ENCODE data around the gene GINM1.
A peak's percentile ranks its signal among the peaks of the same experiment; 100 is the strongest.

The GINM1 gene

DNA sequence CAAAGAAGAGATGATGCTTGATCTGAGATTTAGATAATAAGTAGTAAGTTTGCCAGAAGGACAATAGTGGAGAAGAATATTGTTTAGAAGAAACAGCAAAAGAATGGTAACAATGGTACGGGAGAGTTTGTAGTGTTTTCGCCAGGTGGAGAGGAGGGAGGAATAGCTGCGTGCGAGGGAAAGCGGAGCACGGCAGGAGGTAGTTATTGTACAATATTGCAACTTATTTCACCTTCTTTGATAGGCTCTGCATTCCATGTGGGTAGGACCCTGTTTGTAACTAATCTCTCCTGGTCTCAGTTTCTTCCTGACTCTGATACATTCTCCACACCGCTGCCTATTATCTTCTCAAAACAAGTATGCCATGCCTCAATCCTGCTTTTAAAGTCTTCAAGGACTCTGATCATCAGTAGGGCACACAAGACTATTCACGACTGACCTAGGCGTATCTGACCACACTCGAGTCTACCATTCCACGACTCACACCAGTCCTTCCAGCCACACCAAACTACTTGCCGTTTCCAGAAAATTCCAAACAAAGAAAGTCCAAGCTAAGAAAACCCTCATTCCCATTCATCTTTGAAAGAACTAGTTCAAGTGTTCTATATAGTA lies 21.4 kb upstream of the GINM1 start (continued):
- TF ChIP-seq ZNF621 (tag by site-specific recombination; IDR thresholded peaks at IDR 0.05) (no peak), YY2 (tag by site-specific recombination; IDR thresholded peaks at IDR 0.05) (no peak), WT1 (tag by site-specific recombination; IDR thresholded peaks at IDR 0.05) (0 out of 2 replicates have a peak, but pooled peaks have one; percentile 9), ZNF473 (tag by site-specific recombination; IDR thresholded peaks at IDR 0.05) (no peak), ZNF768 (tag by site-specific recombination; IDR thresholded peaks at IDR 0.05) (no peak), ZNF133 (tag by site-specific recombination; IDR thresholded peaks at IDR 0.05) (peak; percentile 45), SALL2 (tag by site-specific recombination; IDR thresholded peaks at IDR 0.05; ENCODE audit: borderline replicate concordance) (no peak), GLI4 (tag by site-specific recombination; IDR thresholded peaks at IDR 0.05) (no peak), ZNF10 (tag by site-specific recombination; IDR thresholded peaks at IDR 0.05) (no peak), ZNF501 (tag by site-specific recombination; IDR thresholded peaks at IDR 0.05) (no peak), ZNF560 (tag by site-specific recombination; IDR thresholded peaks at IDR 0.05; ENCODE audit: borderline replicate concordance) (no peak), ZNF654 (tag by site-specific recombination; IDR thresholded peaks at IDR 0.05; ENCODE audit: low read depth) (no peak), ZNF274 (IDR thresholded peaks at IDR 0.05; ENCODE audit: low read length) (no peak), ZNF274 (tag by site-specific recombination; IDR thresholded peaks at IDR 0.05; ENCODE audit: borderline replicate concordance) (no peak), SP7 (tag by site-specific recombination; IDR thresholded peaks at IDR 0.05) (0 out of 2 replicates have a peak, but pooled peaks have one; percentile 9), ZNF747 (tag by site-specific recombination; IDR thresholded peaks at IDR 0.05) (no peak), ZNF138 (tag by site-specific recombination; IDR thresholded peaks at IDR 0.05; ENCODE audit: borderline replicate concordance) (no peak), ZNF335 (tag by site-specific recombination; conservative IDR thresholded peaks at IDR 0.05) (peak; percentile 34; the same call in 1 of the 2 replicates), RBAK (tag by site-specific recombination; IDR thresholded peaks at IDR 0.05) (0 out of 2 replicates have a peak, but pooled peaks have one; percentile 25), ZNF843 (tag by site-specific recombination; IDR thresholded peaks at IDR 0.05) (no peak), ZBTB17 (tag by site-specific recombination; IDR thresholded peaks at IDR 0.05) (peak; percentile 10; the same call in 1 of the 2 replicates), ZNF76 (tag by site-specific recombination; IDR thresholded peaks at IDR 0.05; ENCODE audit: borderline replicate concordance, low read depth) (no peak), ZXDB (tag by site-specific recombination; IDR thresholded peaks at IDR 0.05) (no peak), GLI2 (tag by site-specific recombination; IDR thresholded peaks at IDR 0.05; ENCODE audit: borderline replicate concordance, low read depth) (no peak), ZNF600 (tag by site-specific recombination; IDR thresholded peaks at IDR 0.05) (no peak), ZFP41 (tag by site-specific recombination; IDR thresholded peaks at IDR 0.05; ENCODE audit: borderline replicate concordance) (no peak)
- TF ChIP-seq, protein P1, sequence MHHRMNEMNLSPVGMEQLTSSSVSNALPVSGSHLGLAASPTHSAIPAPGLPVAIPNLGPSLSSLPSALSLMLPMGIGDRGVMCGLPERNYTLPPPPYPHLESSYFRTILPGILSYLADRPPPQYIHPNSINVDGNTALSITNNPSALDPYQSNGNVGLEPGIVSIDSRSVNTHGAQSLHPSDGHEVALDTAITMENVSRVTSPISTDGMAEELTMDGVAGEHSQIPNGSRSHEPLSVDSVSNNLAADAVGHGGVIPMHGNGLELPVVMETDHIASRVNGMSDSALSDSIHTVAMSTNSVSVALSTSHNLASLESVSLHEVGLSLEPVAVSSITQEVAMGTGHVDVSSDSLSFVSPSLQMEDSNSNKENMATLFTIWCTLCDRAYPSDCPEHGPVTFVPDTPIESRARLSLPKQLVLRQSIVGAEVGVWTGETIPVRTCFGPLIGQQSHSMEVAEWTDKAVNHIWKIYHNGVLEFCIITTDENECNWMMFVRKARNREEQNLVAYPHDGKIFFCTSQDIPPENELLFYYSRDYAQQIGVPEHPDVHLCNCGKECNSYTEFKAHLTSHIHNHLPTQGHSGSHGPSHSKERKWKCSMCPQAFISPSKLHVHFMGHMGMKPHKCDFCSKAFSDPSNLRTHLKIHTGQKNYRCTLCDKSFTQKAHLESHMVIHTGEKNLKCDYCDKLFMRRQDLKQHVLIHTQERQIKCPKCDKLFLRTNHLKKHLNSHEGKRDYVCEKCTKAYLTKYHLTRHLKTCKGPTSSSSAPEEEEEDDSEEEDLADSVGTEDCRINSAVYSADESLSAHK (tag by site-specific recombination; IDR thresholded peaks at IDR 0.05) = no peak
- TF ChIP-seq, protein P2, sequence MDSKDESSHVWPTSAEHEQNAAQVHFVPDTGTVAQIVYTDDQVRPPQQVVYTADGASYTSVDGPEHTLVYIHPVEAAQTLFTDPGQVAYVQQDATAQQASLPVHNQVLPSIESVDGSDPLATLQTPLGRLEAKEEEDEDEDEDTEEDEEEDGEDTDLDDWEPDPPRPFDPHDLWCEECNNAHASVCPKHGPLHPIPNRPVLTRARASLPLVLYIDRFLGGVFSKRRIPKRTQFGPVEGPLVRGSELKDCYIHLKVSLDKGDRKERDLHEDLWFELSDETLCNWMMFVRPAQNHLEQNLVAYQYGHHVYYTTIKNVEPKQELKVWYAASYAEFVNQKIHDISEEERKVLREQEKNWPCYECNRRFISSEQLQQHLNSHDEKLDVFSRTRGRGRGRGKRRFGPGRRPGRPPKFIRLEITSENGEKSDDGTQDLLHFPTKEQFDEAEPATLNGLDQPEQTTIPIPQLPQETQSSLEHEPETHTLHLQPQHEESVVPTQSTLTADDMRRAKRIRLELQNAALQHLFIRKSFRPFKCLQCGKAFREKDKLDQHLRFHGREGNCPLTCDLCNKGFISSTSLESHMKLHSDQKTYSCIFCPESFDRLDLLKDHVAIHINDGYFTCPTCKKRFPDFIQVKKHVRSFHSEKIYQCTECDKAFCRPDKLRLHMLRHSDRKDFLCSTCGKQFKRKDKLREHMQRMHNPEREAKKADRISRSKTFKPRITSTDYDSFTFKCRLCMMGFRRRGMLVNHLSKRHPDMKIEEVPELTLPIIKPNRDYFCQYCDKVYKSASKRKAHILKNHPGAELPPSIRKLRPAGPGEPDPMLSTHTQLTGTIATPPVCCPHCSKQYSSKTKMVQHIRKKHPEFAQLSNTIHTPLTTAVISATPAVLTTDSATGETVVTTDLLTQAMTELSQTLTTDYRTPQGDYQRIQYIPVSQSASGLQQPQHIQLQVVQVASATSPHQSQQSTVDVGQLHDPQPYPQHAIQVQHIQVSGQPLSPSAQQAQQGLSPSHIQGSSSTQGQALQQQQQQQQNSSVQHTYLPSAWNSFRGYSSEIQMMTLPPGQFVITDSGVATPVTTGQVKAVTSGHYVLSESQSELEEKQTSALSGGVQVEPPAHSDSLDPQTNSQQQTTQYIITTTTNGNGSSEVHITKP (tag by site-specific recombination; IDR thresholded peaks at IDR 0.05) = peak; percentile 31
- TF ChIP-seq, protein P3, sequence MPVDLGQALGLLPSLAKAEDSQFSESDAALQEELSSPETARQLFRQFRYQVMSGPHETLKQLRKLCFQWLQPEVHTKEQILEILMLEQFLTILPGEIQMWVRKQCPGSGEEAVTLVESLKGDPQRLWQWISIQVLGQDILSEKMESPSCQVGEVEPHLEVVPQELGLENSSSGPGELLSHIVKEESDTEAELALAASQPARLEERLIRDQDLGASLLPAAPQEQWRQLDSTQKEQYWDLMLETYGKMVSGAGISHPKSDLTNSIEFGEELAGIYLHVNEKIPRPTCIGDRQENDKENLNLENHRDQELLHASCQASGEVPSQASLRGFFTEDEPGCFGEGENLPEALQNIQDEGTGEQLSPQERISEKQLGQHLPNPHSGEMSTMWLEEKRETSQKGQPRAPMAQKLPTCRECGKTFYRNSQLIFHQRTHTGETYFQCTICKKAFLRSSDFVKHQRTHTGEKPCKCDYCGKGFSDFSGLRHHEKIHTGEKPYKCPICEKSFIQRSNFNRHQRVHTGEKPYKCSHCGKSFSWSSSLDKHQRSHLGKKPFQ (tag by site-specific recombination; IDR thresholded peaks at IDR 0.05) = peak; percentile 40; the same call in 1 of the 2 replicates
